CD14-positive monocyte (primary cell): ENCODE measurements around the gene BSG. TPM values are rescaled to one million over a fixed set of nuclear protein-coding genes. Genes with fewer than 3 reads are reported as not detected.
"Not testable (repeated sequence)": the region's sequence is repeated elsewhere in the genome, so short reads cannot be mapped to it uniquely, and the experiment has no call there.

Experiments used
- DNase-seq, 3 donors: peaks; one replicate each; pipeline ENCODE4 v3.0.0-alpha.2; 2011 to 2022
- H2AFZ ChIP-seq: 2 replicates; pipeline ENCODE4 v1.6.0; 2012; ENCODE audit warnings: mild to moderate bottlenecking, low read depth, low read length, inconsistent platforms; ENCODE audit not compliant: insufficient read depth, poor library complexity, severe bottlenecking
- H3K27ac ChIP-seq, 2 donors: 1 replicate in 1 of 2; 2 replicates in 1 of 2; pipeline ENCODE4 v1.5.1; 2012 to 2013; ENCODE audit warnings: low read length in 2 of 2, control low read depth in 1 of 2, inconsistent platforms in 1 of 2, low read depth in 1 of 2, mild to moderate bottlenecking in 1 of 2
- H3K27me3 ChIP-seq, 2 donors: one replicate each; pipeline versions ENCODE4 v1.6.0 to v1.6.1; 2011 to 2013; ENCODE audit warnings: low read length in 2 of 2; ENCODE audit not compliant: control insufficient read depth in 2 of 2, insufficient read depth in 2 of 2
- H3K36me3 ChIP-seq, 2 donors: replicated peaks in 1 of 2; 1 replicate in 1 of 2; 2 replicates in 1 of 2; pipeline versions ENCODE4 v1.5.1 to v1.6.1; 2012 to 2013; ENCODE audit warnings: low read length in 2 of 2, control low read depth in 1 of 2, inconsistent platforms in 1 of 2, mild to moderate bottlenecking in 1 of 2; ENCODE audit not compliant: insufficient read depth in 2 of 2, control insufficient read depth in 1 of 2
- H3K4me1 ChIP-seq, 2 donors: 1 replicate in 1 of 2; 2 replicates in 1 of 2; pipeline versions ENCODE4 v1.5.1 to v1.6.1; 2012 to 2013; ENCODE audit warnings: low read length in 2 of 2, control low read depth in 1 of 2, inconsistent platforms in 1 of 2, mild to moderate bottlenecking in 1 of 2, moderate library complexity in 1 of 2; ENCODE audit not compliant: insufficient read depth in 2 of 2, control insufficient read depth in 1 of 2
- H3K4me2 ChIP-seq: replicated peaks from 2 replicates; pipeline ENCODE3; 2012; ENCODE audit warnings: low read length, moderate library complexity, mild to moderate bottlenecking; ENCODE audit not compliant: poor library complexity, severe bottlenecking; ENCODE audit errors: extremely low read depth
- H3K4me3 ChIP-seq, 3 experiments: fragments of 200-600 bp in 1 of 3; sonication (generic) in 1 of 3; replicated peaks in 1 of 3; 1 replicate in 2 of 3; 2 replicates in 1 of 3; pipeline ENCODE4 v1.5.1; 2011 to 2013; ENCODE audit warnings: low read length in 3 of 3, mild to moderate bottlenecking in 3 of 3, control low read depth in 2 of 3, low read depth in 2 of 3, inconsistent platforms in 1 of 3, moderate library complexity in 1 of 3
- H3K79me2 ChIP-seq: 2 replicates; pipeline ENCODE4 v1.6.0; 2012; ENCODE audit warnings: mild to moderate bottlenecking, control low read depth, inconsistent platforms, low read length, moderate library complexity; ENCODE audit not compliant: insufficient read depth
- H3K9ac ChIP-seq: 2 replicates; pipeline ENCODE4 v1.6.0; 2017; ENCODE audit warnings: low read length, mild to moderate bottlenecking; ENCODE audit not compliant: insufficient read depth, poor library complexity, severe bottlenecking
- H3K9me3 ChIP-seq, 2 donors: replicated peaks in 1 of 2; 1 replicate in 1 of 2; 2 replicates in 1 of 2; pipeline versions ENCODE4 v1.5.1 to v1.6.1; 2012 to 2013; ENCODE audit warnings: low read length in 2 of 2, control low read depth in 1 of 2; ENCODE audit not compliant: control insufficient read depth in 1 of 2, insufficient read depth in 1 of 2
- H4K20me1 ChIP-seq: 2 replicates; pipeline ENCODE4 v1.6.0; 2012; ENCODE audit warnings: mild to moderate bottlenecking, low read length, control low read depth, moderate library complexity; ENCODE audit not compliant: insufficient read depth
- H3K27ac Mint-ChIP-seq, 7 donors: one replicate each; pipeline ENCODE4 v1.8.0; 2020; ENCODE audit warnings: mild to moderate bottlenecking in 7 of 7, mixed read lengths in 7 of 7, moderate library complexity in 6 of 7, inconsistent platforms in 2 of 7
- H3K27me3 Mint-ChIP-seq, 3 donors: one replicate each; pipeline ENCODE4 v1.8.0; 2021 to 2022; ENCODE audit warnings: low read depth in 3 of 3, mild to moderate bottlenecking in 3 of 3, mixed read lengths in 3 of 3, moderate library complexity in 3 of 3, inconsistent platforms in 1 of 3
- H3K36me3 Mint-ChIP-seq, 2 donors: one replicate each; pipeline ENCODE4 v1.8.0; 2020; ENCODE audit warnings: mixed read lengths in 2 of 2, inconsistent platforms in 1 of 2, mild to moderate bottlenecking in 1 of 2
- H3K4me1 Mint-ChIP-seq: one replicate; pipeline ENCODE4 v1.8.0; 2020; ENCODE audit warnings: mild to moderate bottlenecking, mixed read lengths
- H3K4me3 Mint-ChIP-seq, 2 donors: one replicate each; pipeline ENCODE4 v1.8.0; 2020; ENCODE audit warnings: mild to moderate bottlenecking in 2 of 2, mixed read lengths in 2 of 2, moderate library complexity in 1 of 2
- H3K9me3 Mint-ChIP-seq, 7 donors: one replicate each; pipeline ENCODE4 v1.8.0; 2020 to 2022; ENCODE audit warnings: mixed read lengths in 7 of 7, mild to moderate bottlenecking in 6 of 7, moderate library complexity in 6 of 7, inconsistent platforms in 2 of 7
- WGBS: methylation state at CpG from one replicate; pipeline ENCODE4 v1.1.5; 2013; ENCODE audit warnings: missing lambda C conversion rate; ENCODE audit not compliant: insufficient coverage; 5-methylcytosine and 5-hydroxymethylcytosine counted together
- intact Hi-C, 2 donors: fragments of 100-400 bp; cut with micrococcal nuclease; formaldehyde crosslinking; loops; one replicate each; pipeline versions ENCODE4 v1.15.0 to v1.15.1; 2023
- polyA plus RNA-seq, 3 donors: library from polyadenylated mRNA; depleted of rRNA in 1 of 3; unstranded in 2 of 3; stranded (reverse) in 1 of 3; fragments of 300-500 nt in 2 of 3; fragments of >200 nt in 1 of 3; fragmentation: Illumina TruSeq in 2 of 3; gene quantifications; 1 replicate in 2 of 3; 2 replicates in 1 of 3; pipeline ENCODE4 v1.2.3, GENCODE V29; 2012 to 2021
- TF ChIP-seq, protein P1 (sequence below): fragments of 200-600 bp; IDR thresholded peaks from one replicate; pipeline ENCODE4 v1.8.0; 2022; ENCODE audit warnings: antibody characterized with exemption, mild to moderate bottlenecking

The BSG gene
- polyA plus RNA-seq, 3 donors = 190 to 431 (median 364) TPM

- H3K4me3 ChIP-seq = no peak overlapping the region
- no peak overlapping the region for H3K27ac ChIP-seq
- H2AFZ ChIP-seq = no peak overlapping the region
- TF ChIP-seq, protein P1, sequence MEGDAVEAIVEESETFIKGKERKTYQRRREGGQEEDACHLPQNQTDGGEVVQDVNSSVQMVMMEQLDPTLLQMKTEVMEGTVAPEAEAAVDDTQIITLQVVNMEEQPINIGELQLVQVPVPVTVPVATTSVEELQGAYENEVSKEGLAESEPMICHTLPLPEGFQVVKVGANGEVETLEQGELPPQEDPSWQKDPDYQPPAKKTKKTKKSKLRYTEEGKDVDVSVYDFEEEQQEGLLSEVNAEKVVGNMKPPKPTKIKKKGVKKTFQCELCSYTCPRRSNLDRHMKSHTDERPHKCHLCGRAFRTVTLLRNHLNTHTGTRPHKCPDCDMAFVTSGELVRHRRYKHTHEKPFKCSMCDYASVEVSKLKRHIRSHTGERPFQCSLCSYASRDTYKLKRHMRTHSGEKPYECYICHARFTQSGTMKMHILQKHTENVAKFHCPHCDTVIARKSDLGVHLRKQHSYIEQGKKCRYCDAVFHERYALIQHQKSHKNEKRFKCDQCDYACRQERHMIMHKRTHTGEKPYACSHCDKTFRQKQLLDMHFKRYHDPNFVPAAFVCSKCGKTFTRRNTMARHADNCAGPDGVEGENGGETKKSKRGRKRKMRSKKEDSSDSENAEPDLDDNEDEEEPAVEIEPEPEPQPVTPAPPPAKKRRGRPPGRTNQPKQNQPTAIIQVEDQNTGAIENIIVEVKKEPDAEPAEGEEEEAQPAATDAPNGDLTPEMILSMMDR = peak; percentile 11
- peaks cover 36 to 76% of the 10 kb centered on the region in 2 donors for H3K36me3 Mint-ChIP-seq
- H3K79me2 ChIP-seq = peaks cover 3% of the 10 kb centered on the region
- H3K9me3 ChIP-seq = no peaks in the 10 kb centered on the region
- intact Hi-C loops = no loop called here
- peaks cover 14% of the 10 kb centered on the region for H3K4me1 Mint-ChIP-seq
- H3K27ac Mint-ChIP-seq = peak overlapping the region in 1 of 7 donors; percentile 77
- H3K9me3 Mint-ChIP-seq = no peaks in the 10 kb centered on the region
- H3K9ac ChIP-seq = no peak overlapping the region
- H3K4me1 ChIP-seq = peaks cover 12 to 14% of the 10 kb centered on the region in 2 donors
- no peak overlapping the region for H3K4me3 Mint-ChIP-seq
- H3K36me3 ChIP-seq = peaks cover 24 to 59% of the 10 kb centered on the region in 2 donors
- H3K27me3 ChIP-seq = no peaks in the 10 kb centered on the region
- DNase-seq = no peak
- no peak overlapping the region for H3K4me2 ChIP-seq
- peaks cover 0 to 3% (median 3%) of the 10 kb centered on the region in 3 donors for H3K27me3 Mint-ChIP-seq
- H4K20me1 ChIP-seq = peaks cover 3% of the 10 kb centered on the region
- WGBS = 91% methylated on average over 9 of the region's 19 CpGs
Measured at GRCh38 chr19:628168-628567, 55.8 kb downstream of the BSG start.

GRCh38 chr19:629515-629914, 57.1 kb downstream of the BSG start:
- H3K27me3 Mint-ChIP-seq, H4K20me1 ChIP-seq, H3K9ac ChIP-seq, H2AFZ ChIP-seq, H3K4me2 ChIP-seq, H3K27ac Mint-ChIP-seq, H3K9me3 Mint-ChIP-seq, H3K9me3 ChIP-seq, H3K27me3 ChIP-seq, H3K27ac ChIP-seq, H3K4me3 Mint-ChIP-seq, DNase-seq, H3K79me2 ChIP-seq, H3K4me3 ChIP-seq, intact Hi-C loops: not testable (repeated sequence)
- Histone ChIP-seq H3K36me3 (peaks cover 15 to 46% of the 10 kb centered on the region in 2 donors), H3K4me1 (peaks cover 18 to 25% of the 10 kb centered on the region in 2 donors)
- Mint-ChIP-seq H3K4me1 (peaks cover 24% of the 10 kb centered on the region), H3K36me3 (peaks cover 28 to 64% of the 10 kb centered on the region in 2 donors)
- 94% methylated on average over 21 of the region's 25 CpGs for WGBS
